Stimulated activated CD8-positive, alpha-beta memory T cell treated with anti-CD3 and anti-CD28 coated beads, Interleukin-12 subunit alpha, Interleukin-12 subunit beta, amount 100 ng/mL, for 1 hour (primary cell): Measurements from ENCODE around the gene GLCCI1.
A peak's percentile ranks its signal among the peaks of the same experiment; 100 is the strongest.

Experiments
- DNase-seq: peaks from one replicate; pipeline ENCODE4 v3.0.0-alpha.2; 2020; ENCODE audit warnings: low read depth

Gene GLCCI1

DNA sequence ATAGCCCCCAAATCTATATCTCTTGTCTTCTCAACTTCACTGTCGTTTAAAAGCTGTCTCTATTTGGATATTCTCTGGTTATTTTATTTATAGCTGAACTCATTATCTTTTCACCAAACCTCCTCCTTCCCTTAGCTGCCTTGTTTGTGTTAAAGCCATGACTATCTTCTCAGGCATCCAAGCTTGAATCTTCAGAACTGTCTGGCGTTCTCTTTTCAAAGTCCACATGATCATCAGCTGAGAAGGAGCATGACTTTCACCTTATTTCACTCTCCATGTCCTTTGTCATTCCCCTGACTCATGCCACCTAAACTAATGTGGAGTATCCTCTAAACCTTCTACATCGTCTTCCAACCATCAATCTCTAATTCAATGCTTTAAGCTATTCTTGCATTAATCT, 5.7 kb upstream of the GLCCI1 start:
- DNase-seq: no peak

DNA sequence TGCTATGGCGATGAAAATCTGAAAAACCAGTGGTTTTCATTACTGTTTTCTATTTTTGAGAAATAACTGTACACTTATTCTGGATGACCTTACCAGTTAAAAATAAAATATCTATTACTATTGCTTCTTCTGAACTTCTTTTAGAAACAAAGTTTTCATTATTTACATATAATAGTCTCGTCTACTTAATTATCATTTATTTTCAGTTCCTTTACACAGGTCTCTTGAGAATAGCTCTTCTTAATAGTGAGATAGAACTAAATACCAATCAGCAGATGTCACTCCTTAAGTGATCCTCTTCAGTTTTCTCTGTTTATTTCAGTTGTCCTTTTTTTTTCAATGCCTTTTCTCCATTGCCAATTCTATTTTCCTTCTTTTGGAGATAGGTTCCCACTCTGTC, 4.3 kb upstream of the GLCCI1 start:
- no peak for DNase-seq

DNA sequence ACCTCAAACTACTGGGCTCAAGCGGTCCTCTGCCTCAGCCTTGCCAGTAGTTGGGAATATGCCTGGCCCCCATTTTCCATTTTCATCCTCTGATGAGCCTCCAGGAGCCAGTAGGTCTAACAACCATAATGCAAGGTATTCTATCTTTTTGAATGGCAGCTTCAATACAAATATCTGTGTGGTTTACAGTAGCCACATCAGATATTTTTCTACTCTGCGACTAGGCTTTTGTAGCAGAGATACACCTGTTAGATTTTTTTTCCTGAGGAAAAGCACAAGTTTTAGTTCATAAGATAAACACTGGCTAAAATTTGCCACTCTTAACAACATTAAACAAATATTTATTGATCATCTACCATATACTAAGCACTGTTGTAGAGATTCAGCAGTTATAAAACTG, 3.9 kb upstream of the GLCCI1 start:
- no peak for DNase-seq

DNA sequence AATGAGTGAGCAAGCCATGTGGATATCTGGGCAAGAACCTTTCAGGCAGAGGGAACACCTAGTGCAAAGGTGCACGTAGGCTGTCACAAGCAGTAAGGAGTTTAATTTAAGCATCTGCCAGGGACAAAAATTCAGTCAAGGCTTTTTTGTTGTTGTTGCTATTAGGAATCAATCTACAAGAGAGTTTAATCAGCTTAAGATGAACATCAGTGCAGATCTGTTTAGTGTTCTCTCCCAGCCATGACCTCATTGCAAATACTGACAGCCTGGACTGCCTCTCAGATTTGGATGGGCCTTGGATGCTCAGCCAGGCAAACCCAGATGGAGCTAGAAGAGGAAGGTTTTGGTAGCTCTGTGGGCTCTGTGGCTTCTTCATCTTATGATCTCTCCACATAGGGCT, 3.3 kb upstream of the GLCCI1 start:
- DNase-seq: no peak

DNA sequence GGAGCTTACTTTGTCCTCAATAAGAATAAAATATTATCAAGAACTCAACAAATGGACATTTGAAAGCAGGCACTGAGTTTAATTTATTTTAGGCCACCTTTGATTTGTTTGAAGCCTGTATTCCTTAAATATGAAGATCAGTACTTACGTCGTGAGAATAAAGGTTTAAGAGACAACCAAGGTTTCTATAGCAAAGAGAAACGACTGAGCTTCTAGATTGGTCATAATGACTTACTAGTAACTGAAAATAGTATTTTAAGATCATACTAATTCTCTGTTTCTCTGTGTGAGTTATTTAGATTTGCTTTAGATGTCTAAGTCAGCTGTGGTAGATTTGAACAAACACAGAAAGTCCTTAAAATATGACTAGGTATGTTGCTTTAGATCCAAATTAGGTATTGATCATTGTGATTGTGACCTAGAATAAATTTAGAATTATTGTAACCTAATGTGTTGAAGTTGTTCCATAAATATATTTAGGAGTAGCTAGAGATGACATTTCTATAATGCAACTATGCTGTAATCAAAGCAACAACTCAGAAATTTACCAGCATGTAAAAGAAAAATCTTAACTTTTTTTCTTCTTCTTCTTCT, 2.4 kb upstream of the GLCCI1 start:
- DNase-seq: no peak

DNA sequence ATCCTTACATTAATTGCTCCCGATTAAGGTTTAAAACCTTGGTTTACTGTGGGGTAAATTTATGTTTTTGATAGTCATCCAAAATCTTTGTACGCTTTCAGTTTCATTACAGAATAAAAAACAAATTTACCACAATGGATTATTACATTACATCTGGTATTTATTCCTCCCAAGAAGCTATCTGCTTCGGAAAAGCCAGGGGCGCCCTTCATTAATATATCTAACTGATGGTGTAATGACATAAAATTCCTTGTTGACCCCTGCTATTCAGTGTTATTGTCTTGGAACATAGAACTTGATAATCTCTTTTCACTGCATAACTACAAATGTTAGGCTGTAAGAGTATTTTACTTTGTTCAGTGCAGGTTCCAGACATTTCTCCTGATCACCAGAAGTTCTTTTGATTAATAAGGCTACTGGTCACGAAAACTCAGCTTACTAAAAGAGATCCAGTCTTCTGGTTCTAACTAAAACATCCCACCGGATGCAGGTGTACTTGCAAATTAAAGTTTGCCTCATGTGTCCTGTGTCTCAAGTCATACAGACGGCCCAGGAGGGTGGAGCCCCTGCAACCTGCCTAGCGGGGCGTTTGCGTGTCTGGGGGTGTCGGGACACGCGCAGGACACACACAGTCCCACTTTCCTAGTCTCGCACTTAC, 581 bp upstream of the GLCCI1 start:
- DNase-seq: no peak

DNA sequence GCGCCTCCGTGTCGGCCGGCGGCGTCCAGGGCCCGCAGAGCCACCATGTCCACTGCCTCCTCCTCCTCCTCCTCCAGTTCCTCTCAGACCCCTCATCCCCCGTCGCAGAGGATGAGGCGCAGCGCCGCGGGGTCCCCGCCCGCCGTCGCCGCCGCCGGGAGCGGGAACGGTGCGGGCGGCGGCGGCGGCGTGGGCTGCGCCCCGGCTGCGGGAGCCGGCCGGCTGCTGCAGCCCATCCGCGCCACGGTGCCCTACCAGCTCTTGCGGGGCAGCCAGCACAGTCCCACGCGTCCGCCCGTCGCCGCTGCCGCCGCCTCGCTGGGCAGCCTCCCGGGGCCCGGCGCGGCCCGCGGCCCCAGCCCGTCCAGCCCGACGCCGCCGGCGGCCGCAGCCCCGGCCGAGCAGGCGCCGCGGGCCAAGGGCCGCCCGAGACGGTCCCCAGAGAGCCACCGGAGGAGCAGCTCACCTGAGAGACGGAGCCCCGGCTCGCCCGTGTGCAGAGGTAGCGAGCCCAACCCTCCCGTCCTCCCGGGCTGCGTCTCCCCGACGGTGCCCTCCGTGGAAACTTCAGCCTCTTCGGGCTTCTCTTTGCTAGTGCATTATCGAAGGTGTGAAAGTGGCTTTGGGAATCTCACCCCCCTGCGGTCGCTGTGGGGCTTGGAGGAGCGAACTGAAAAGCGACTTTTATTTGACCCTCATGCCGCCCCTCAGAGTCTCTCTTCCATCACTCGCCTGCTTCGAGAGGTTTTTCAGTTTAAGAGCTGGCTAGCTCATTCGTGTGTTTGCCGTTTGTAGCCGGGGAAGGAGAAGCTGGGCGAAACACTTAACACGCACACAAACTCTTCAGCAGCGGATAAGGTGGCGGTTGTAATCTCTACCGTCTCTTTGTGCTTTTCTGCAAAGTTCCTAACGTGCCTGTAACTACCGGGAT, 975 bp downstream of the GLCCI1 start:
- peak; percentile 30 for DNase-seq

DNA sequence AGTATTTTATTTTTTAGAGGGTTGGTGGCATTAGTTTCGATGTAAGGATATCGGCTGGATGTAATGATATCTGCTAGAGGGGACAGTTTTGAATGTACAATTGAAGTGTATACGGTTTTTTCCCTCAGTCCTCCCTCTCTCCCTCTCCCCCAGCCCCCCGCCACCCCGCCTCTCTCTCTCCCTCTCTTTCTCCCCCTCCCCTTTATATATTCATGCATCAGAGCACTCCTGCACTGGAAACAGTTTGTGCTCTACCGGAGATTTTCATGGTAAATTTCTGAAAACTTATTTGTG, 1.6 kb downstream of the GLCCI1 start:
- no peak for DNase-seq

DNA sequence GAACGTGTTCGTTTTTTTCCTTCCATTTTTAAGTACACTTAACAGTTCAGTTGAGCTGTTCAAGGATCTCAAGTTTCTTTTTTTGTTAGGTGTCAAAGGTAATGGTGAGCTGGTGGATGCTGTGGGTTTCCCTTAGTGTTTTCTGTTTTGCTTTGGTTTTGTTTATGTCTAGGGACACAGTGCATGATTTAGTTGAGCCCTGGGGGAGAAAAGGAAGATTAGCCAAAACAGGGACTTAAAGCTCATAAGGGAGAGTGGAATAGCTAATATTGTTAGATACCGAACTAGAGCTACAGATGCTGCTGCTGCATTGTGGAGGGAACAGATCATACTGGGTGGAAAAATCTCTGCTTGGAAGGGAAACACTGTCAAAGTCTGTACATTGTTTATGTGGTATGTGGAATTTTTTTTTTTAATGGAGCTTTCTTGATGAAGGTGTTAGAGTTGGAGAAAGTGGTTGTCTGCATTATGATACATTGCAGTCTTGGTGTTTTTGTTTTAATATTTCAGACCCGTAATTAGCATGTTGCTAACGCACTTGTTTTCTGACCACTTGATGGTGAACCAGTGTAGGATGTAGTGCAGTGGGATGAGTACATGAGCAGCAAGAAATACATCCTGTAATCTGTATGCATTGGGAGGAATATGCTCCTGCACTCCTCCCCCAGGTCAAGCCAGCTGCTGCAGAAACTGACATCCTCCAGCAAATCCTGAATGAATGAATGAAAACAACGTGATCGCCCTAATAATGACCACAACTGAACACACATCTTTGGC, 2.1 kb downstream of the GLCCI1 start:
- DNase-seq: no peak

DNA sequence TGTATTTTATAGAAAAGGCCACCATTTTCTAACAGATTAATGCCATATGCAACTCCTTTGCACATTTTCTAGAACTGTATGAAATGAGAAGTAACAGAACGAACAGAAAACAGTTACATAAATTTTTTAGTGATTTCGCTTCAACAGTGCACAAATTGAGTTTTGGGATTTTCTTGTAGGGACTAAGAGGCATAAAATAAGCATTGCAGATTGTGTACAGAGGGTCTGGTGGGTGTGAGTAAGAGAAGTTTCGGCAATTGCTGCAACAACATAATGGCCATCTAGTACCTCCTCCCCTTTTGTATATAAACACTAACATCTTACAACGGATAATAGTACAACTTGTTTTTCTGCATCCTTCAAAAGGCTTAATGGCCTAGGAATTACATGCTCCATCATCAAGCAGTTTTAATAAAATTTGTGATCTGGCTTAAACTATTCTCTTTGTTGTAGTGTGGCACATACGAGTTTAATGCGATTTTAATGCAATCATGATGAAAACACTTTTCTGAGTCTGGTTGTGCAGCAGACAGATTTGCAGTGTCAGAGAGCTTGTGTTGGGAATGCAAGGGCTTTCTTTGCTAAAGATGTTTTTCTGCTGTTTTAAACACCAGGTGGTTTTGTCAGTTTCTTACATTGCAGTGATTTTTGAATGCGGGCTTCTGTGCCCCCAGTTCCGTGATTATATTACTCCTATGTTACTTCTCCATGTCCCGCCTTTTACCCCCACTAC, 2.9 kb downstream of the GLCCI1 start:
- DNase-seq: no peak

DNA sequence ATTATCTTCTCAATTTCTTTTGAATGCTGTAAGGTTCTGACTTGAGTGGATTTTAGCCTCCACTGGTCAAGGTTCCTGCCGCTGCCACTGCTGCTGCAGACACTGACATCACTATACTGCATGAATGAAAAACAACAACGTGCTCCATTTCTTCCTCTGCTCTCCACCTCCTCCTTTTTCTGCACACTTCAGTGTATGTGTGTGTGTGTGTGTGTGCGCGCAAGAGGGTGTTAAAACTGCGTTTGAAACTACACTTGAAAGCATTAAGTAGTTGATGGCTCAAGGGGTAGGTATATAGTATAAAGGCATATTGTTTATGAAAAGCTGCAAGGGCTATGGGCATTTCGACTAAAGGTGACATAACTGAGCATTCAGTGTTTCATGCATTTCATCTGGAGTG, 3.5 kb downstream of the GLCCI1 start:
- DNase-seq: no peak

DNA sequence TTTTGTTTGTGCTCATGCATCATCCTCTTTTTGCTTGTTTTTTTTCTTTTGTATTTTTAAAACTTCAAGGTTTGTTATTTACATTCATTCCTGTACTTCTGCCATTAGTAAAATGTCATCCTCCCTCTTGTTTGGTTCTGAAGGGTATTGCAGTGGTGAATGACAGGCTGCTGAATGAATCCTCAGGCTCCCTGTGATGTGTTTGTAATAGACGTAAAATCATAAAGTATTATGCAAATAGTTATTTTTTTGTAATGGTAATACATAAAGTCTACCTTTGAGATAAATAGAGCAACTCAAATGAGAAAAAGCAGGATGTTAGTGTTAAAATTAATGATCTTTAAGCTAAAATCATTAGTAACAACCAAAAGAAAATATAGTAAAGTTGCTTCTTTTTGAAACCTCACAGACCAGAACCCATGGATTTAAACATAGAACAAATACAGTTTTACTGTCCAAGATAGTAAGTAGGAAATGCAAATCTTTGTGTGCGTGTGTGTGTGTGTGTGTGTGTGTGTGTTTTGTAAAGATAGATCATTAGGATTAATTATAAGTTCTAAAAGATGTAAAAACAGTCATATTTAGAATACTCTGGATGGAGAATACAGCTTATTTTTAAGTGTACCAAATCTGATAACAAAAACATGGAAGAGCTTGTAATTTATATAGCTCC, 4.5 kb downstream of the GLCCI1 start:
- DNase-seq: no peak

DNA sequence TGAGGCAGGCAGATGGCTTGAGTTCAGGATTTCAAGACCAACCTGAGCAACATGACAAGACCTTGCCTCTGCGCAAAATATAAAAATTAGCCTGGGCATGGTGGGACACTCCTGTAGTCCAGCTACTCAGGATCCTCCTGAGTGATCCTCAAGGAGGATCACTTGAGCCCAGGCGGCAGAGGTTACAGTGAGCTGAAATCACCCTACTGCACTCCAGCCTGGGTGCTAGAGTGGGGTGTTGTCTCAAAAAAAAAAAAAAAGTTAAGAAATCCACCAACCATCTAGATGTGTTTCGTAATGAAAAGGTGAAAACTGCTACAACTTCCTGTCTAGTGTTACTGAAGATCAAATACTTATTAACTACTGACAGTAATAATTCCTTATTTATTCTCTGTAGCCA, 8.1 kb downstream of the GLCCI1 start:
- DNase-seq: no peak

DNA sequence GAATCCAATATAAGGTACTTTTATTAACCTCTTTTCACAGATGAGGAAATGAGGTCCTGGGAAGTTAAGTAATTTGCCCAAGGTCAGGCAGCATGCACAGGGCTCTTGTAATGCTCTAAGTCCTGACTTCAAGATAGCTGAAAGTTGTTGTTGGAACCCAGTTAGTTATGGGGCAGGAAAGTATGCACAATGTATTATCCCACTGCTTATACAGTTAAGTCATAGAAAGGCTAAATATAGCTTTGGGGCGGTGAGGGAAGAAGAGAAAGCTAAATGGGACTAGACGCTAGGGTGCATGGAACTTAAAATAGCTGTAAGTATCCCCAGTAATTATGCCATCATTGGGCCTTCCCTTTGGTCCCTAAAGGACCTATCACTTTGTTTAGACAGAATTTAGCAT, 9.2 kb downstream of the GLCCI1 start:
- DNase-seq: no peak

DNA sequence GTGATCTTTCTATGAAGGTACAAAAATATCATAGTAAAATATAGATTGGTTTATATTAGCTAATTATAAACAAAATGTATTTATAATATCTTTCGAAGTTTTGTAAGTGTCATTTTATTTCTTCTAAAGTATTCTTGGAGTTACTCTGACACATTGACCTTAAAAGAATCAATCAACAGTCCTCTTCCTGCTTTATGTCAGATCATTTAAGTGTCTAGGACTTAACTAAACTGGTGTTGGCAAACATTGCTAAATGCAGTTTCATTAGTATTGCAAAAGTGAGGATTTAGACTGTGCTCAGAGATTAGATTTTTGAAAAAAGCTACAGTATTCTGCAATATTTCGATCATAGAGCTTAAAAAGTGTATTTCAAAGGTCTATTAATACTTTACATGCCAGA, 10.3 kb downstream of the GLCCI1 start:
- DNase-seq: no peak

DNA sequence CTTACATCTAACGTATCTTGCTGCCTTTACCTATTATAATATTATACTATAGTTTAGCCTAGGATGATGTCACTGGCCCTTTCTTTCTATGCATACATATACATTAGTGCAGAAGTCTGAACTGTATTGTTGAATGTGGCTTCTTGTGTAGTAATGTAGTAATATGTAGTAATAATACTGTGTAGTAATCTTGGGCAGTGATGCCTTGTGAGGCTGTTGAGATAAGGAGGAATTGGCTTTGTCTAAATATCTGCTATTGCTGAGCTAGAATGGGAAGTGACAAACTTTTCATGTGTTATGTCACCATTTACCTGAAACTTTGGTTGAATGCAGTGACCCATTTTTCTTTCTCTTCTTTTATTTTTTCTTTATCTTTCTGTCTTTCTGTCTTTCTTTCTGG, 11.0 kb downstream of the GLCCI1 start:
- DNase-seq: no peak

DNA sequence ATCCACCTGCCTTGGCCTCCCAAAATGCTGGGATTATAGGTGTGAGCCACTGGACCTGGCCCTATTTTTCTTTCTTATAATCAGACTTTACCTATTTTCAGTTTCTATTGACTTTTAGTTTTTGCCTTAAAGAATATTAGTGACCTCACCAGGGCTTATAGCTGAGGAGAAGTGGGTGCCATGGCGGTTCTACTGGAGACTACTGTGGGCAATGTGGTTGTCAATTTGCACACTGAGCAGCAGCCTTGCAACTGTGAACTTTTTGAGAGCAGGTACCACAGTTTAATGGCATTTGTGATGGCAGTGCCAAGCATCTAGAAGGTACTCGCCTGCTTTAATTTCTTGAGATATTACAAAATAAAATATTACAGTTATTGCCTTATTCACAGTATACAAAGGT, 11.5 kb downstream of the GLCCI1 start:
- no peak for DNase-seq

DNA sequence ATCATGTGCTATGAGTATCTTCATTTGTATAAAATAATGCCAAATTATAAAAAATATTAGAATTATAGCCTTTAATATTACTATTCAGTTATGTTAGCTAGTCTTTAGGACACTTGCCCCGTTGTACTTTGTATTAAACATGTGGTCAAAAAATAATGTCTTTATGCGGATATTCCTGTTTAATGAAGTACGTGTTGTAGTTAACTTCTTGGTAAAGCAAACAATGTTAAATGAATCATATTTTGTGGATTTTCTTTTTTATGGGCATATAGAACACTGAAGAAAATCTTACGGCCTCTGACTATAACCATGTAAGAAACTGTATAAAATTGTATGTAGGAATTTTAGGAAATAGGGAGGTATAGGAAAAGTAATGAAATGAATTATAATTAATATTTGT, 14.3 kb downstream of the GLCCI1 start:
- DNase-seq: no peak

DNA sequence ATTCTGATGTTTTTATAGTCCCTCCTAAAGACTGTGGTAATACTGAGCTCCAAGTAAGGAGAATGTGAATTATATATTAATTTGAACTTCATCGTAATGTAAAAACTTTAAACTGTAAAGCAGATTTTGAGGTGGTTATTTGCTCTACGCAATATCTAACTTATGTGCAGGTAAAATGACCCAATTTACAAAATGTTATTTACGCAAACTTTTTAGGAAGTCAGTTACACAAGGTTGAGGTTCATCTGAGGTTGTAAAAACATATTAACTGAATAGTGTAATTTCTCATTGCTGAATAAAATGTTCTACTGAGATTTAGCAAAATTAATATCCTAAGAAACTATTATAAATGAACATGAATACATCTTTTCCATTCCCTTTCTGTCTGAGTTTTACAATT, 15.8 kb downstream of the GLCCI1 start:
- DNase-seq: no peak

DNA sequence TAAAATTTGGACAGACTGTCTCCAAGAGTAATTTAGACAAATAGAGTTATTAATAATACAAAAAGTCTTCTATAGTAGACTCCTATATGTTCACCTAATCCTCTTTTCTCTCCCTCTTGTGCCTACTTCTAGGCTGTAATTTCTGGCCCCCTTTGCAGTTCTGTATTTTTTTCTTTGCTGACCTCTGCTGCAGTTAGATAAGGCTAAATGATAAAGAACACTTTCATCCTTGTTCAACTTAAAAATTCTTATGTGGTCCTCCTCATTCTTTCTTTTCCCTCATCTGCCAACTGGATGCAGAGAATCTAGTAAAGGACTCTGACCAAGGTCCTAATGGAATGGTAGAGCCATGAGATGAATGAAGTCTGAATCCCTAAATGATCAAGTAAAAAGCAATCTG, 20.1 kb downstream of the GLCCI1 start:
- no peak for DNase-seq

DNA sequence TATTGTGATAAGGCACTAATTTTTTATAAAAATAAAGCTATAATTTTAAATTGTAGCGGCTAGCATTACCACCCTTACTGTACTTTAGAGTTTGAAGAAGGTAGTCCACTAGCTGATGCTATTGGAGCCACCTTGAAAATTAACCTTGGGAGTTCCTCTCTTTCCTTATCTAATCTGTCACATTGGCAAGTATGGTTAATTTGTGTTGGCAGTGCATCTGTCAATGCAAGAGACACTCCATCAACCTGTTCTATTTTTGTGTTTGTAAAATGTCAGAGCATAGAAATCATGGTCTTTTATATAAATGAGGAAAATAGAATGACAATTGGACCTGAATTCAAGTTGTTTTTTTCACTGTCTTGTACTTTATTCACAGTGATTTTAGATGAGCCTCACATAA, 20.5 kb downstream of the GLCCI1 start:
- no peak for DNase-seq
